Left lobe of liver (tissue), 2 donors: ENCODE measurements around the gene TENM3. TPM values are rescaled to one million over a fixed set of nuclear protein-coding genes. Genes with fewer than 3 reads are reported as not detected.

Experiments
- ATAC-seq: fragments of 200-7000 bp; cut with Tn5 transposase; one replicate; pipeline ENCODE4 v1.9.1; 2020; ENCODE audit warnings: mild to moderate bottlenecking, moderate library complexity
- DNase-seq: peaks from one replicate; pipeline ENCODE4 v3.0.0-alpha.2; 2020; ENCODE audit warnings: low spot score
- total RNA-seq: library from RNA; stranded (reverse); gene quantifications from one replicate; pipeline ENCODE4 v1.2.1, GENCODE V29; 2021
- donor health status: DM: no; HTN: no; CAD: no; lungs with moderate emphysema.
- donor health status: DM: no; HTN: yes; CAD: no.

TENM3 gene
- total RNA-seq, 1 donor from 2014 or later = 1.4 TPM

DNA sequence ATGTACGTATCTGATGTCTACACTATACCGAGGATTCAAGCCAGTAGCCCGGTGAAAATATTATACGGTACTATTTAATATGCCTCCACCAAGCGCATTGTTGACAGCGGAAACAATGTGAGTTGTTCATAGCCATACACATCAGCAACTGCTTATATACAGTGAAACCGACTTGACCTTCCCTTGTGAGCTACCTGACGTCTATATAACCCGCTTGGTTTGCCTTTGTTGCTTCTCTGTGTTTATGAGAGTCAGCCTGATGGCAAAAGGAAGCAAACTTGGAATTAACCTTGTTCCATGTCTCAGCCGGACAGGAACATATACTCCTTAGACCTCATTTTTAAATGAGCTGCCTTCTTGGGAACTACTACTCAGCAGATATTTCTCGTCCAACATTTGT lies 462.2 kb downstream of the TENM3 start:
- no peak for ATAC-seq

DNA sequence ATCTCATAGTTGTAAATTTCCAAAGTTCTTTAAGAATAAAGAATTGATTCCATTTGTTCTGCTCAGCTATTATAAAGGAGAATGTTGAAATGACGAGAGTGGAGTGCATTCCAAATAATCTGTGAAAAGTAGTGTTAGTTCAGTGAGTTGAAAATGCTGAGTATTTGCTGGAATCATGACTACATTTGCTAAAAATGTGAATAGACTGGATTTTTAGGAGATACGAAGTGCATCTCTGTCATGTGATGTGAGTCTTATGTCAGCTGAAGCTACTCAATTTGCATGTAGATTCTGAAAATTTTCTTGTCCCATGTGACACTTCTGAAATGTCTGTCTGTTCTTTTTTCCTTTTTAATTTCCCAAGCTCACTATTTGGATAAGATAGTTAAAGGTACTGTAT lies 468.0 kb downstream of the TENM3 start:
- no peak for ATAC-seq

More for the DNA sequence above, 462.2 kb downstream of the TENM3 start:
- DNase-seq = no peak

DNA sequence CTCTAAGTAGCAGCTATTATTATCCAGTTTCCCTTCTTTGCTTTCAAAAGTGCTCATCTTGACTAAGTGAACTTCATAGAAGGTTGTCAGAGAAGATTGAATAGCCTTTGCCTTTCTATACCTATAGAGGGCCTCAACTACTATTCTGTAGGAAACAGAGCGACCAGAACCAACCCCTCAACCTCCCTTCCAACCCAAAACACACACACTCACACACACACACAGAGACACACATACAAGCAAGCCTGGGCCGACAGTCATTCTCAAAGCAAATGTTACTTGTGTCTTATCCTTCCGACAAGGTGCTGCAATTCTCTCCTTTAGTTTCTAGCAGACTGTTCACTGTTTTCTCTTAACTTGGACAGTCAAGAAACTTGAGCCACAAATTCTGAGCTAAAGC lies 472.3 kb downstream of the TENM3 start:
- no peak for DNase-seq
- no peak for ATAC-seq

More for the DNA sequence above, 468.0 kb downstream of the TENM3 start:
- no peak for DNase-seq

DNA sequence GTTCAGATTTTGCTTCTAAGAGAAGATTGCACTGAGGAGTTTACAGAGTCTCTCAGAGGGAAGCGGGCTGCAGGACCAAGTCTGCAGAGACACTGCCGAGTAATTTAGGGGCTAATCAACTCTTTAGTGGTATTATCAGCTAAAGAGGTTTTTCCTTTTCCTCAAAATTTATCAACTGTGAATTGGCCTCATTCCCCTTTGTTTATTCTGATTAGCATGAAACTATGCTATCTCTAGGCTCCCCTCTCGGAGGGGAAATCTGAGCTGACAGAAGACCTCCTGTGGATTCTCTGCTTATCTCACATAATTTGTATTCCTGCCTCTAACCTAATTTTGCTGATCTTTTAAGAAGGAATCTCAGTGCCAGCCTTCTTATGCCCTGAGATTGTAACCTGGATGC lies 473.0 kb downstream of the TENM3 start:
- ATAC-seq = no peak
- no peak for DNase-seq

DNA sequence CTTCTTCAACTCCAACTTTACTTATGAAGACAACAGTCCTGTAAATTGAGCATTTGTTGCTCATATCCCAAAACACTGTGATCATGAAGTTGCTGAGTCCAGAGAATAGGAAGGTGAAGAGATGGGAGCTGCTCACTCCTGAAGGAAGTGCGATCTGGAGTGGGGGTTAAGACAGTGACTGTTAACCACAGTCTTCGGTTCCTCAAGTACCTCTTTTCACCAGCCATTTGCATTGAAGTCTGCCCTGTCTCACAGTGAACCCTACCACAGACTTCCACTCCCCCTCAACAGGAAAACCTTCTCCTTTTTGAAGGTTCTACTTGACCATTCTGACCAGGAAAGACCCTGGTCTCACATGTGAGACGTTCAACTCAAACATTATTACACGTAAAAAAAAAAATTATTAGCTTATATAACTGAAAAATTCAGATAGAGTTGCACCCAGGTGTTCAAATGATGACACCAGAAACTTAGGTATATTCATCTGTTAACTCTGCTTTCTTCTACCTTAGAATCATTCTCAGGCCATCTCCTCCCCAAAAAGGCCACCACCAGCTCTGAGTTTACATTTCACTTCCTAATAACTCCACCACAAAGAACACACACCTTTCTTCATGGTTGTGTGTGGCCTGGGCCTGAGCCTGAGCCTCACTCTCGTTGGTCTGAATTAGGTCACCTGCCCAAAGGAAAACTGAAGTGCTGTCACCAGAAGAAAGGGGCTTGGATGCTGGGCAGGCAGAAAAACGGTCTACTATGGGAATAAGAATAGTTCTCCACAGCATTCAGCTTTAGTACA lies 474.8 kb downstream of the TENM3 start:
- ATAC-seq (no peak), DNase-seq (no peak)

DNA sequence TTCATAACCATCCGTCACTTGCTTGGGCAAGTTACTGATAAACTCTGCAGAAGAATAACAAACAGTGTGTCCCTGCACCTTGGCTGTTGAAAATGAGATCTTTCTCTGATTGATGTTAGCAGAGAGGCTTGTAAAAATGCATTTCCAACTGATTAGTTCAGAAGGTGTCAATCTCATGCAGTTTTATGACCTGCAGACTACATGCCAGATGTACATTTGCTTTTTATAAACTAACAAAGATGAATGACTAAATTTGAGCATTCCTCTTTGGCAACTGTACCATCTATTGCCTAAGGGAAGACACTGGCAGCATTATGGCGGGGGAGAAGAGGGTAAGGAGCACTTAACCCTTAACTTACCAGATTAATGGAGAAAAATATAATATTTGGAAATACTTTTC lies 481.2 kb downstream of the TENM3 start:
- no peak for DNase-seq
- ATAC-seq = no peak

DNA sequence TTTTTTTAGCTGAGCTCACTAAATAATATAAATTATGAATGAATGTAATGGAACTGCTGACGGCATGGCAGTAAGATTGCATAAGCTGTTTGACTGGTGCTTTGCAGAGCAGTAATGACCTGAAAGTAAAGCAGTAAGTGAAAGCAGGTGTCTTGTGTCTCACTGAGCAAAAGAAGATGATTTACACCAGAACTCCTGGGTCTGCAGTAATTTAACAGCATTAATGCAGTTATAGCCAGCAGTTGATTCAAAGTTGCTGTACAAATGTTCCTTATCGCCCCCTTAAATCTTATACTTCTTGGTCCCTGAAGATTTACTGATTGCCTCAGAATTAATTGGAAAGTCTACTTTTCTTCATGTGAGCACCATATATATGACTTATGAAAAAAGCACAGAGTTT lies 486.3 kb downstream of the TENM3 start:
- DNase-seq = no peak

DNA sequence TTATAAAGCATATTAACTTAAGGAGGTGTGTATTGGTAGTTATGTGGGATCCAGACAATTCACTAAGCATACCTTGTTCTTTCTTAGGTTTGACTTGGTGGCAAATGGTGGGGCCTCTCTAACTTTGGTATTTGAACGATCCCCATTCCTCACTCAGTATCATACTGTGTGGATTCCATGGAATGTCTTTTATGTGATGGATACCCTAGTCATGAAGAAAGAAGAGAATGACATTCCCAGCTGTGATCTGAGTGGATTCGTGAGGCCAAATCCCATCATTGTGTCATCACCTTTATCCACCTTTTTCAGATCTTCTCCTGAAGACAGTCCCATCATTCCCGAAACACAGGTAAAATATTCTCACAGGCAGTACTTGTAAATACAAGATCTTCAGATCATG lies 487.6 kb downstream of the TENM3 start:
- no peak for DNase-seq
- no peak for ATAC-seq

More for the DNA sequence above, 486.3 kb downstream of the TENM3 start:
- ATAC-seq = no peak

DNA sequence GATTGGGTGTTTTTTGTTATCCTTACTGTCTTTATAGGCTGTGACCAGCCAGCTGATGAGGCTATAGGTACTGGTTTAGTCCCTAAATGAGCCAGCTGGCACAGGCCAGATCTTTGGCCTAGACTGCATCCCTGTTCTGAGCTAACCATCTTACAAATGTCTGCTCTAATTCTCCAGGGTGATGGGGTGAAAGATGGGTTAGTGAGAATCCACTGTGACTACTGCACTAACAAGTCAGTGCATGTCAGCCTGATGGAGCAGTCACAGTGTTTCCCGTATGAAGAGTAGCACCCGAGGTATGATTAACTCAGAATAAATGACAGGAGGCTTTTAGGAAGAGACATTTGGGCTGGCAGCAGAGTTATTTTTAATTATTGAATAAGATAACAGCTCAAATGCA lies 493.0 kb downstream of the TENM3 start:
- DNase-seq (no peak), ATAC-seq (no peak)

DNA sequence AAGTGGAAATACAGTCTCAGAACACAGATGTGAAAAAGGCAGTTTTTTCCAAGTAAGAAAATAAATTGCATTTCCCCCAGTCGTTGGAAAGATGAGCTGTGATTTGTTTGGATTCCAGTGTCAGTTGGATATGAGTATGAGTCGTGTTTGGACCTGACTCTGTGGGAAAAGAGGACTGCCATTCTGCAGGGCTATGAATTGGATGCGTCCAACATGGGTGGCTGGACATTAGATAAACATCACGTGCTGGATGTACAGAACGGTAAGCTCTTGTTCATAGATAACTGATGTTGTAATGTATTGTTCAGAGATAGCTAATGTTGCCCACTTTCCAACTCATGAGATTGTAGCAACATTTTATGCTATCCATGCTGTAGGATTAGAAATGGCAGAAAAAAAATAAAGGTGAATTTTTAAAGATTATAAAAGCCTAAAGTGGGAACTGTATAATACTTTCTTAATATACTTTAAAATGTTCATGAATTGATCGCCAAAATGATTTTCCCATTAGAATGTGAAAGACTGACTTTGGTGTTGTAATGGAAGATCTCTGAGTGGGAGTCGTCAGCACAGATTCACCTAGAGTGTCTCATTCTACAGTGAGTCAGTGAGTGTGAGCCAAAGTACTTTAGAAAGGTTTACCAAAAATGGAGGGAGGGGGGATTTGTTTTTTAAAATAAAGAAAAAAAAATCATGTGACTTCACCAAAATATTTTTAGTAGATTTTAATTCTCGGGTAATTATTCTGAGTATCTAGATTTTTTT lies 495.3 kb downstream of the TENM3 start:
- no peak for ATAC-seq
- no peak for DNase-seq

DNA sequence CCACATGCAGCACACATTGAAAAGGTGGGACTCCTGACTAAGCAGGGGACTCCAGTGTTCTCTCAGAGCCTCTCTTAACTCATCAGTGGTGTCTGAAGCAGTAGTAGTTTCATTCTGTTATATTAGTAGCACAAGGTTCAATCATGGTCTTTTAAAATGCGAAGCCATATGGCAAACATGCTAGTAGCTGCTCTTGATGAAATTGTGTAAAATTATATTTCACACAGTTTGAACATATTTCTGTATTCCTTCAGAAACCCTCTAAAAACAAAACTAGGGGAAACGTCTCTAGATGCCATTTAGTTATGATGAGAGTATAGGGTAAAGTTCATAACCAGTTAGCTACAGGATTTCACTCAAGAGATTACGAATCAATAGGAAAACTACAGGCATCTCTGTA lies 497.1 kb downstream of the TENM3 start:
- no peak for ATAC-seq
- DNase-seq = no peak

DNA sequence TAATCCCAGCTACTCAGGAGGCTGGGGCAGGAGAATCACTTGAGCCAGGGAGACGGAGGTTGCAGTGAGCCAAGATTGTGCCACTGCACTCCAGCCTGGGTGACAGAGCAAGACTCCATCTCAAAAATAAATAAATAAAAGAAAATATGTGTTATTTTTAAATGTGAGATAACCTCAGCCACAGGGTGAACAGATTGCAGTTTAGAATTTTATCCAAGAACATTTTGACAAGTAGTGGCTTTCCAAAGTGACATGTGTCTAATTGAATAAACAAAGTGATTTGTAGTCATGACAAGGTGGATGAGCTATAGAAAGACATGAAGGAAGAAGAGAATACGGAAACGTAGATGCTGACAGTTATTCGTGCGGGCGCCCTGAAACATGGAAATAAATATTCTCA lies 497.9 kb downstream of the TENM3 start:
- no peak for ATAC-seq
- no peak for DNase-seq

DNA sequence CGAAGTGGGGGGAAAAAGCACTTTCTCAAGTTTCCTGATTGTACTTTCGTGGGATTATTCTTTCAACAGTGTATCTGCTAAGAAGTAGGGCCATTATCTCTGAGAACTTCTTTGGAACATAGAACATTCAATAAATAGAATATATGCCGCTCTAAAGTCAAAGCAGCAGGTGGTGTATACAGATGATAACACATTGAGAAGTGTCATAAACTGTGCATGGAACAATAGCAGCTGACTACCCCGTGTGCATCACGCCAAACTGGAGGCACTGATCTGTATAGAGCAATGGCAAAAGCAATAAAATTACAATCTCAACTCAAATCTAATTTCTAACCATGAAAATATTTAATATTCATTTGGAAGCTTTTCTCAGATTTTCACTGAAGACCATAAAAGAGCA lies 498.7 kb downstream of the TENM3 start:
- ATAC-seq (no peak), DNase-seq (no peak)

DNA sequence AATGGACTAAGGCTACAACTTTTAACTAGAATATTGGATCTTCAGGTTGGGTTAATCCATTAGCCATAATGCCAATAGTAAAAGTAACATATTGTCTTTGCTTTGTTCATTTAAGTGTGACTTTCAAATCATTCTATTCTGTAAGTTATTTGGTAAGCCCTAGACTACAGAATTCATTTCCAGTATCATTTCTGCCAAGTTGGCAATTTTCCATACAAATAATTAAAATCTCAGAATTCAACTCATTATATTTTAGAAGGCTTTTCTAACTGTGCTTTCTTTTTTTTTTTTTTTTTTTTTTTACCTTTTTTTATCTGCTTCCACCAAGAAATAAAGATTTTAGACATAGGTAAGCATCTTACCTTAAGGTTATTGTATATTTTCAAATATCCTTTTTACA lies 500.6 kb downstream of the TENM3 start:
- no peak for ATAC-seq
- DNase-seq = no peak

DNA sequence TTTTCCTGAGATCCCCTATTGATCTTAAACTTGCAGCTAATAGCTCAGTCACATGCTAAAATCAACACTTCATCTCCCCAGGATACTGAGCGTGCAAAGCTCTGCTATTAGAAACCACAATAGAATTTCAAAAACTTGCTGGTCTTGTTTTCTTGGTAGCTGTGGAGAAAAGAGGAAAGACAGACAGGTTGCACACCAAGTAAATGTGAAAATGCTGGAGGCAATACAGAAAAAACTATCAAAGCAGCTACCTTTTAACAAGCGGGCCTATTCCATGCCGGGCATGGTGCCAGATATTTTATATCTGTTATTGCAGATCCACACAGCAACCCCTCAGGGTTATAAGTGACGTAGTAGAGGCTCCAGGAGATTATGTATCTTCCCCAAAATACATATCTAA lies 502.0 kb downstream of the TENM3 start:
- DNase-seq (no peak), ATAC-seq (no peak)

DNA sequence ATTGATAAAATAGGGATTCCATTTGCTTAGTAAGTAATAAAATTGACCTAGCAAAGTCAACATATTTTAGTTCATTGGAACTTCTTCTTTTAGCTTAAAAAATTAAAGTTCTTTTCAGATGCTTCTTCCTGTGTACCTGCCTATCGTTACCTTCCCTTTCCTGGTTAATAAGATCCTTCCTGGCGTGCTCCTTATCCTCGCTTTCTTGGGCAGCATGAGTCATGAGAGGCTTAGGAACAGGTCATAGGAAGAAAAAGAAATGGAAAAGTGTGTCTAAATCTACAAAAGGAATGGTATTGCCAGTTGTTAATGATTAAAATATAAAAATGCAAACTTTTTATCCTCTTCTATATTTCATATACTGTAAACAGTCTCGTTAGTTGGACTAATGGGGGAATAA lies 503.7 kb downstream of the TENM3 start:
- DNase-seq (no peak), ATAC-seq (no peak)

DNA sequence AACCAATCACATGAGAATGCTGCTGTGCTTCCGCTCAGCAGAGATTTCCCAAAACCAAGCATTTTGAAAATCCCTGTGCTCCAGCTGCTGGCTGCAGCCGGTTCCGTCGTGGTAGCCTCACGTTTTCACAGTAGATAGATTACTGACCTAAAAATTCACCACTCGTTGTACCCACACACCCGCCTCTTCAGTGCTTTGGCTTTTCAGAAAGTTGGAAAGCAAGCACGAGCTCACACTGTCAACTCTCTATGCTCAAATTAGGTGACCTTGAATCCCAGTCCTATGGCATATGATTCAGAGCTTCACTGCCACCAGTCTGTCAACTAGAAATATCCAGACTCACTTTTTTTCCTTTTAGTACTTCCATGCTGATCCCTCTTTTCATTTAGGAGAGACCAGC lies 505.1 kb downstream of the TENM3 start:
- no peak for DNase-seq
- no peak for ATAC-seq

DNA sequence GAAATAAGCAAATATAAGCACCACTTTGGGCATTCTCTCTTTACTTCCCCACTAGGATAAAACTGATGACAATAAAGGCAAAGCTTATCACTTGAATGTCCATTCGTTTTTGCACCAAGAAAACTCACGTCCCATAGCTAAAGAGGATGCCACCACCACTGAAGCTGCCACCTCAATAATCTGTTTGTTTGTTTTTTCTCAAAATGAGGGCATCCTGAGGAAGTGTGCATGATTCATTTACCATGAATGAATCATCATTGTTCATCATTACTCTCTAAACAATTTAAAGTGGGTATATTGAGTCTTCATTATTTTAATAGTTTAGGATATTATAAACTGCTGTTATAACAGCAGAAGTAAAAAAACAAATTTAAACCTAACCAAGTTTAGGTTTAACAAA lies 505.7 kb downstream of the TENM3 start:
- DNase-seq (no peak), ATAC-seq (no peak)

DNA sequence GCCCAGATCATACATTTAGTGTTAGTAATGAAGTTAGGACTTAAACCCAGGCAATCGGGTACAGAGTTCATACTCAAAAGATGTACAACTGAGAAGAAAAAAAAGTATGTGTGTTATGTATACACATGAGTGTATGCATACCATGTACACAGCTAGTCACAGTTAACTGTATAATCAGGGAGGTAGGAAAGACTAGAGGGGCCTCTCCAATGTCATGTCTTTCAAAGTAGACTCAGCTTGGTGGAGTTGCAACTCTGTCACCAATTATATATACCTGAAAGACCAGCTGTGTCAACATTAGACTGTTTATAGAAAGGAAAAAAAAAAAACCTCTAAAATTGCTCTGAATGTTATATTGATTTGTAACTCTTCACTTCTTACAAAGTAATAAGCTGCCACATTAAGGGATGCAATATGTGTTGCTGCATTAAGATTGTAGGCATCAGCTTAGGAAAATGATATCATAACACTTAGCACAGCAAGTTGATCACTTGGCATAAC lies 506.5 kb downstream of the TENM3 start:
- no peak for DNase-seq
- no peak for ATAC-seq

DNA sequence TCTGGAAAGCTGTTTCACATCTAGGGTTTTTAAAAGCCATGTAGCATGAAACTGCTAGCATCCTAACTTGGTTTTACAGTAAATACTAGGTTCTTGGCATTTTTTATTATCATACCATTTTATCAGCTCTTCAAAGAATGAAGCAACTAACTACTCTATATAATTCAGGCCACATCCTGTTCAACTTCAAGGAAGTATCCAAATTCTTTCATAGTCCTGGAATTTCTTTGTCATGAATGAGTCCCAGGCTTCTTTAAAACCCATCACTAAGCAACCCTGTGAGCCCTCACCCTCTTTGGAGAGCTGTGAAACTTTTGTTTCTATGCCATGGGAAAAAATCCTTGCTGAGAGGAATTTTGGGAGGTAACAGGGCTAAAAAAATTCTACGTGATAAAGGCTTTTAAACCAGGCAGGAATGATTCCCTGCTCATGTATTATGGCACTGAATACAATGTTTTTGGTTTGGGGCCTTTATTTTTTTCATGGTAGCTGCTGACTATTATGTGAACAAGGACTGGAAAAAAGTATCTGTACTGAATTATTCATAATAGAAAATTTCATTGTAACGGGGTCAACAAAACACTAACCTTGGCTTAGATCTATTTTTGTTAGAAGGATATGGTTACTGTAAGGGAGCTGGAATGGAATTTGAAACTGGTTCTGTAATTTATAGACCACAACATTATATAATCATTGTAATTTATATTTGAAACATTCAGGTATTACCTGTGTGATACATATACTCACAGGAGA lies 509.1 kb downstream of the TENM3 start:
- no peak for DNase-seq
- ATAC-seq = no peak

DNA sequence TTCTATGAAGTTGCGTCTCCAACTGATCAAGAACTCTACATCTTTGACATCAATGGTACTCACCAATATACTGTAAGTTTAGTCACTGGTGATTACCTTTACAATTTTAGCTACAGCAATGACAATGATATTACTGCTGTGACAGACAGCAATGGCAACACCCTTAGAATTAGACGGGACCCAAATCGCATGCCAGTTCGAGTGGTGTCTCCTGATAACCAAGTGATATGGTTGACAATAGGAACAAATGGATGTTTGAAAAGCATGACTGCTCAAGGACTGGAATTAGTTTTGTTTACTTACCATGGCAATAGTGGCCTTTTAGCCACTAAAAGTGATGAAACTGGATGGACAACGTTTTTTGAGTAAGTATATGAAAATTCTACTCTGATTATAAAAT lies 511.7 kb downstream of the TENM3 start:
- no peak for DNase-seq
- ATAC-seq = no peak
